ENCODE results near the gene CEACAM16. TPM values are rescaled to one million over a fixed set of nuclear protein-coding genes. Genes with fewer than 3 reads are reported as not detected.

CEACAM16 gene
- polyA plus RNA-seq, 1 donor (not counting 4 experiments of a cell fraction or from before 2014, with no cell fraction given) = not detected

GRCh38 chr19:44703336-44704078 is 4.6 kb downstream of the CEACAM16 start:
- FAIRE-seq (no peak), DNase-seq (ENCODE audit: low read depth, low spot score) (no peak)
- dilution Hi-C loops (cut with MboI; ENCODE audit: extremely low pct_ligation_motif_present, low sequenced_read_pairs) = no loop called here
- no peak overlapping the region for H2AFZ ChIP-seq (ENCODE audit: control insufficient read depth, low read length)
- H3K4me2 ChIP-seq (ENCODE audit: control insufficient read depth, extremely low read depth, insufficient read depth, low read depth, low read length) = no peak overlapping the region
- no peak overlapping the region for H3K27ac ChIP-seq (ENCODE audit: control insufficient read depth, insufficient read depth, low read length)
- H3K4me1 ChIP-seq (ENCODE audit: control insufficient read depth, extremely low read depth, insufficient read depth, low read length) = no peaks in the 10 kb centered on the region
- no peaks in the 10 kb centered on the region for H3K36me3 ChIP-seq (ENCODE audit: control insufficient read depth in 2 of 2, extremely low read depth in 1 of 2, insufficient read depth in 2 of 2, low read length in 2 of 2)
- no peaks in the 10 kb centered on the region for H3K9me3 ChIP-seq (ENCODE audit: control insufficient read depth, low read depth, low read length)
- no peaks in the 10 kb centered on the region for H3K79me2 ChIP-seq (ENCODE audit: control insufficient read depth, insufficient read depth, low read length)
- no peaks in the 10 kb centered on the region for H3K9me1 ChIP-seq (ENCODE audit: control insufficient read depth, extremely low read depth, insufficient read depth, low read length)
- no peak overlapping the region for H3K4me3 ChIP-seq (ENCODE audit: control insufficient read depth in 2 of 3, extremely low read depth in 1 of 3, insufficient read depth in 2 of 3, low read depth in 1 of 3, low read length in 3 of 3)
- TF ChIP-seq EZH2 (IDR thresholded peaks at IDR 0.05; ENCODE audit: low read length) = no peak
- no peak for TF ChIP-seq CTCF (optimal IDR thresholded peaks at IDR 0.05 in 1 of 3, IDR thresholded peaks at IDR 0.05 in 1 of 3, conservative IDR thresholded peaks at IDR 0.05 in 1 of 3; ENCODE audit: extremely low read depth in 1 of 3, insufficient read depth in 2 of 3, low read length in 3 of 3)
- no peak overlapping the region for H3K9ac ChIP-seq (ENCODE audit: control insufficient read depth, extremely low read depth, insufficient read depth, low read length)
- H4K20me1 ChIP-seq (ENCODE audit: control insufficient read depth, extremely low read depth, insufficient read depth, low read length) = no peaks in the 10 kb centered on the region
- H3K27me3 ChIP-seq (ENCODE audit: control insufficient read depth, extremely low read depth, insufficient read depth, low read length) = peaks cover 3% of the 10 kb centered on the region

GRCh38 chr19:44704982-44705381 is 6.0 kb downstream of the CEACAM16 start:
- Histone ChIP-seq H3K36me3 (ENCODE audit: control insufficient read depth in 2 of 2, extremely low read depth in 1 of 2, insufficient read depth in 2 of 2, low read length in 2 of 2) (no peaks in the 10 kb centered on the region), H3K4me2 (ENCODE audit: control insufficient read depth, extremely low read depth, insufficient read depth, low read depth, low read length) (no peak overlapping the region), H3K27ac (ENCODE audit: control insufficient read depth, insufficient read depth, low read length) (no peak overlapping the region), H4K20me1 (ENCODE audit: control insufficient read depth, extremely low read depth, insufficient read depth, low read length) (no peaks in the 10 kb centered on the region), H2AFZ (ENCODE audit: control insufficient read depth, low read length) (no peak overlapping the region), H3K9ac (ENCODE audit: control insufficient read depth, extremely low read depth, insufficient read depth, low read length) (no peak overlapping the region), H3K4me1 (ENCODE audit: control insufficient read depth, extremely low read depth, insufficient read depth, low read length) (no peaks in the 10 kb centered on the region), H3K4me3 (ENCODE audit: control insufficient read depth in 2 of 3, extremely low read depth in 1 of 3, insufficient read depth in 2 of 3, low read depth in 1 of 3, low read length in 3 of 3) (no peak overlapping the region), H3K27me3 (ENCODE audit: control insufficient read depth, extremely low read depth, insufficient read depth, low read length) (peaks cover 3% of the 10 kb centered on the region), H3K9me3 (ENCODE audit: control insufficient read depth, low read depth, low read length) (no peaks in the 10 kb centered on the region), H3K9me1 (ENCODE audit: control insufficient read depth, extremely low read depth, insufficient read depth, low read length) (no peaks in the 10 kb centered on the region), H3K79me2 (ENCODE audit: control insufficient read depth, insufficient read depth, low read length) (no peaks in the 10 kb centered on the region)
- DNase-seq (ENCODE audit: low read depth, low spot score) (no peak), FAIRE-seq (no peak)
- TF ChIP-seq CTCF (optimal IDR thresholded peaks at IDR 0.05 in 1 of 3, IDR thresholded peaks at IDR 0.05 in 1 of 3, conservative IDR thresholded peaks at IDR 0.05 in 1 of 3; ENCODE audit: extremely low read depth in 1 of 3, insufficient read depth in 2 of 3, low read length in 3 of 3) = no peak
- TF ChIP-seq EZH2 (IDR thresholded peaks at IDR 0.05; ENCODE audit: low read length) = no peak
- dilution Hi-C loops (cut with MboI; ENCODE audit: extremely low pct_ligation_motif_present, low sequenced_read_pairs) = no loop called here
